Astrocyte of the spinal cord (primary cell): ENCODE measurements around the gene AP3M1.

Experiments used
- DNase-seq: peaks from one replicate; pipeline ENCODE4 v3.0.0; 2011; ENCODE audit warnings: low read depth, low spot score
- H3K4me3 ChIP-seq: 2 replicates; pipeline ENCODE4 v1.5.1; 2011; ENCODE audit warnings: low read depth, mild to moderate bottlenecking, low read length, moderate library complexity
- in situ Hi-C: cut with HindIII; loops from 2 replicates; pipeline ENCODE4 v1.10.0; 2017; ENCODE audit warnings: low sequenced_read_pairs
- TF ChIP-seq, protein P1 (sequence below): IDR thresholded peaks from 2 replicates; pipeline ENCODE4 v1.5.1; 2012; ENCODE audit warnings: low read depth, mild to moderate bottlenecking, low read length, inconsistent platforms

Gene AP3M1

DNA sequence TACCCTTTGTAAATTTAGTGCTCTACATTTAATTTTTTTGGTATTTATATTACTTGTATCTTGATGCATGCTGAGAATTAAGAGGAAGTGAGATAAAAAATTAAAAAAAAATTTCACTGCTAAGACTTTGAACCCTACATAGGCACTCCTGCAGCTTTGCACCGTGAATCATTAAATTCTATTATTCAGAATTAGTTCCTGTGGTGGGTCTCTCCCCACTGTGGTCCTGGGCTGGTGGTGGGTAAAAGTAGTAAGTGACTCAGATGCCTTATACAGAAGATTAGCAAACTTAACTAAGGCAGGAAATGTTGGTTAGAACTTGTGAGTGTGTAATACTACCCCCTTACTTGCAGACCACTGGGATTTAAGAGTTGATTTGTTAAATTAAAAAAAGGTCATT is 72.6 kb downstream of the AP3M1 start:
- DNase-seq = peak; percentile 77
- TF ChIP-seq, protein P1, sequence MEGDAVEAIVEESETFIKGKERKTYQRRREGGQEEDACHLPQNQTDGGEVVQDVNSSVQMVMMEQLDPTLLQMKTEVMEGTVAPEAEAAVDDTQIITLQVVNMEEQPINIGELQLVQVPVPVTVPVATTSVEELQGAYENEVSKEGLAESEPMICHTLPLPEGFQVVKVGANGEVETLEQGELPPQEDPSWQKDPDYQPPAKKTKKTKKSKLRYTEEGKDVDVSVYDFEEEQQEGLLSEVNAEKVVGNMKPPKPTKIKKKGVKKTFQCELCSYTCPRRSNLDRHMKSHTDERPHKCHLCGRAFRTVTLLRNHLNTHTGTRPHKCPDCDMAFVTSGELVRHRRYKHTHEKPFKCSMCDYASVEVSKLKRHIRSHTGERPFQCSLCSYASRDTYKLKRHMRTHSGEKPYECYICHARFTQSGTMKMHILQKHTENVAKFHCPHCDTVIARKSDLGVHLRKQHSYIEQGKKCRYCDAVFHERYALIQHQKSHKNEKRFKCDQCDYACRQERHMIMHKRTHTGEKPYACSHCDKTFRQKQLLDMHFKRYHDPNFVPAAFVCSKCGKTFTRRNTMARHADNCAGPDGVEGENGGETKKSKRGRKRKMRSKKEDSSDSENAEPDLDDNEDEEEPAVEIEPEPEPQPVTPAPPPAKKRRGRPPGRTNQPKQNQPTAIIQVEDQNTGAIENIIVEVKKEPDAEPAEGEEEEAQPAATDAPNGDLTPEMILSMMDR = no peak
- in situ Hi-C loops = no loop called here
- no peak overlapping the region for H3K4me3 ChIP-seq

DNA sequence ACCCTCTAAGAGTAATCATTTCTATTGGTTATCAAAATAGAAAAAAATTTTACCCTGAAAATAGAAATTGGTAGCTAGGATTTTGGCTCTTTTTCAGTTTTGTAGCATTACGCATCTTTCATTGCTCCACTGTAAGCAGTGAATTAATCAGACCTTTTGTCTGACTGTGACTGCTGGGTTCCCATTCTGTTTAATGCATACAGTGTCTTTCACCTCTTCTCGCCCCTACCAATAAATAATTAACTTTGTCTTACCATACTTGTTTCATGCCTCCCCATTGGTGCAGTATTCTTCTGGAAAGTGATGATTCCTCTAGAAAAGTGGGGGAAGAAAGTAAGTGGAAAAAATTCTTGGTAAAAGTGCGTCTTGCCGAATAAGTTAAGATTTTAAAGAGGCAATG is 73.2 kb downstream of the AP3M1 start:
- in situ Hi-C loops = no loop called here
- no peak for DNase-seq
- H3K4me3 ChIP-seq = no peak overlapping the region
- TF ChIP-seq, protein P1 = no peak

DNA sequence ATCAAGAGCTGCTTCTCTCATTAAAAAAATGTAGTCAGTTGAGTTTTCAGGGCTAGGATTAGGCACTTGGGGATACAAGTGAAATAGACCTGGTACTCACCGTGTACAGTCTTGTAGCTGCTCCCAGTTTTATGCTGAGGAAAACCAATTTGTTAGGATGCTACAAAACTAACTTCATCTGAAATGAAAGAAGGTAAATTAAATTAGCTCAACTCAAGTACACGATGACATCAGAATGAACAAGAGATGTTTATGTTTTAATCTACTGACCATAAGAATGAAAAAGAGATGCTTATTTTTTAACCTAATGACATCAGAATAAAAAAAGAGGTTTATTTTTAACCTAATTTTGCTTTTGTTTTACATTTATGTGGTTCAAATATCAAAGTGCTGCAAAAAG is 73.7 kb downstream of the AP3M1 start:
- TF ChIP-seq, protein P1 = no peak

DNA sequence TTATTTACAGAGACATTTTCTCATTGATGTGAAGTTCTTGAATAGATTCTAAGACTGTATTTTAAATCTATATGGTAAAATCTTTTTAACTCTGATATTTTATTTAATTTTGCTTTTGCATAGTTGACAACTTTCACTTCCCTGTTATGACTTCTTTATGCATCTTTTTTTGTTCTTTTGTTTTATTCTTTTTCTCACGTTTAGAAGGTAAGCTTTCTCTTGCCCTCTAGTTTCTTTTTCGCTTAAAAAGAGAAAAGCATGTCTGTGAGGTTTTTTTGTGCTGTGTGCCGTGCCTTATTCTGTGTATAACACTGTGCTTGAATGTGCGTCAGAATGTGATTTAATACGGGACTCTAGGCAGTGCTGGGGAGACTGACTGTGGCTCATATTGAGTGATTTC is 74.7 kb downstream of the AP3M1 start:
- no peak for DNase-seq
- H3K4me3 ChIP-seq = no peak overlapping the region
- in situ Hi-C loops = no loop called here
- TF ChIP-seq, protein P1 = no peak

More for the DNA sequence above, 73.7 kb downstream of the AP3M1 start:
- in situ Hi-C loops = no loop called here
- no peak for DNase-seq
- H3K4me3 ChIP-seq = no peak overlapping the region

DNA sequence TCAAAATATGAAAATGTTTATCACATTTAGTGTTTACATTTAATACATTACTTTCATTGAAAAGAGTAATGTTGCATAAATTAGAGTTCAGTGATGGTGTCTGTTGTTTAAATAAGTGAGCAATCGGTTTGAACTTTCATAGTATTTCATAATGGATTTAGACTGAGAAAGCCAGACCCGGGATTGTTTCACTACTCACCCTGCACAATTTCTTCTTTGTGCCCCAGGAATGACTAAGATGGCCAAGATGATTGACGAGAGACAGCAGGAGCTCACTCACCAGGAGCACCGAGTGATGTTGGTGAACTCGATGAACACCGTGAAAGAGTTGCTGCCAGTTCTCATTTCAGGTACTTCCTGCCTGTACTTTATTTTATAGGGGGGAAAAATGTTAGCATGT is 78.1 kb downstream of the AP3M1 start:
- in situ Hi-C loops = no loop called here
- peak; percentile 64 for DNase-seq
- H3K4me3 ChIP-seq = no peak overlapping the region
- TF ChIP-seq, protein P1 = no peak

DNA sequence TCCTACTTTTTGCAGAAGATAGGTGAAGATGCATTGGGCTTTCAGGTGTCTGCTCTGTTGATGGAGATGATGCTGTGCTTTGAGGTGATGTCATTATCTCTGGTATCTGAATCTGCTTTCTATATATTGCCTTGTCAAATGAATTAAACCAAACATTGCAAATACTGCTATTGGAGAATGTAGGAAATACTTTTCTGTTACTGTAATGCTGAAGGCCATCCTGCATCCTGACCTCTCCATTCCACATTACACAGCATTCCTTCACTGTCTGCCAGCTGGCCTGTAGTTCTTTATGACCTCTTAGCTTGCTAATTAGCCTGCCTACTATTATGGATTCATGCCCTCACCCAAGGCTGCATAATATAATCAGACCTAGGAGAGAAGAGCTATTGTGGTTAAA is 79.5 kb downstream of the AP3M1 start:
- DNase-seq = peak; percentile 81
- in situ Hi-C loops = no loop called here

More for the DNA sequence above, 79.5 kb downstream of the AP3M1 start:
- TF ChIP-seq, protein P1 = no peak
- H3K4me3 ChIP-seq = no peak overlapping the region
